ENCODE data around the gene CHMP2A.
"Not testable (repeated sequence)": the region's sequence is repeated elsewhere in the genome, so short reads cannot be mapped to it uniquely, and the experiment has no call there.

The CHMP2A gene

GRCh38 chr19:58510084-58510862 is 44.6 kb downstream of the CHMP2A start:
- no peak for DNase-seq

DNA sequence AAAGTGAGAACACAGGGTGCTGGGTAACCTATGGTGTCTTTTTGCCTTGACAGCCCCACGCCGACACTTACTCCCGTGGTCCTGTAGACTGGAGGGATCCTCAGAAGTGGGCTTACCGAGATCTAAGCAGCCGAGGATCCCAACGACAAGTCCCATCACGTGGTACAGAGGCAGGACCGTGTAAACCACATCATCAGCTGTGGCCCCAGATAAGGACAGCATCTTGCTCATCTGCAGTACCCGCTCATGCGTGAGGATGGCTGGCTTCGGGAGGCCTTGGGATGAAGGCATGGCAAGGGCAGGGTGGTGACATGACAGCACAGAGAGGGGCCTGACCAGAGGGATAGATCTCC is 45.2 kb downstream of the CHMP2A start:
- no peak for DNase-seq

DNA sequence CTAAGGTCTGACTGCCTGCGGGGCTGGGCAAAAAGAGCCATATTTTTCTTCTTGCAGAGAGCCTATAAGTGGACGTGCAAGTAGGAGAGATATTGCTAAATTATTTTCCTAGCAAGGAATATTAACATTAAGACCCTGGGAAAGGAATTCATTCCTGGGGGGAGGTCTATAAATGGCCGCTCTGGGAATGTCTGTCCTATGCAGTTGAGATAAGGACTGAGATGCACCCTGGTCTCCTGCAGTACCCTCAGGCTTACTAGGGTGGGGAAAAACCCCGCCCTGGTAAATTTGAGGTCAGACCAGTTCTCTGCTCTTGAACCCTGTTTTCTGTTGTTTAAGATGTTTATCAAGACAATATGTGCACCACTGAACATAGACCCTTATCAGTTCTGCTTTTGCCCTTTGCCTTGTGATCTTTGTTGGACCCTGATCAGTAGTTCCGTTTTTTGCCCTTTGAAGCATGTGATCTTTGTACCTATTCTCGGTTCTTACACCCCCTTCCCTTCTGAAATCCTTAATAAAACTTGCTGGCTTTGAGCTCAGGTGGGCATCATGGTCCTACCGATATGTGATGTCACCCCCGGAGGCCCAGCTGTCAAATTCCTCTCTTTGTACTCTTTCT is 47.2 kb downstream of the CHMP2A start:
- not testable (repeated sequence) for DNase-seq
